Kidney epithelial cell (primary cell): Measurements from ENCODE around the gene GABPA. TPM values are rescaled to one million over a fixed set of nuclear protein-coding genes. Genes with fewer than 3 reads are reported as not detected.

ENCODE experiments used
- DNase-seq: peaks from one replicate; pipeline ENCODE4 v3.0.0-alpha.2; 2010; ENCODE audit warnings: low read depth
- H3K27me3 ChIP-seq: 2 replicates; pipeline ENCODE4 v1.6.0; 2011; ENCODE audit warnings: low read length; ENCODE audit not compliant: control insufficient read depth, insufficient read depth
- H3K36me3 ChIP-seq: 2 replicates; pipeline ENCODE4 v1.5.1; 2011; ENCODE audit warnings: low read length; ENCODE audit not compliant: control insufficient read depth, insufficient read depth
- H3K4me3 ChIP-seq: 2 replicates; pipeline ENCODE4 v1.5.1; 2011; ENCODE audit warnings: low read depth, mild to moderate bottlenecking, control low read depth, low read length
- CTCF ChIP-seq: IDR thresholded peaks from 2 replicates; pipeline ENCODE4 v1.5.1; 2011; ENCODE audit warnings: mild to moderate bottlenecking, moderate library complexity, low read length, control low read depth, inconsistent platforms; ENCODE audit not compliant: insufficient read depth, poor library complexity, severe bottlenecking
- total RNA-seq: library from RNA; depleted of rRNA; stranded (reverse); fragments of >200 nt; gene quantifications from 2 replicates; pipeline ENCODE4 v1.2.3, GENCODE V29; 2015

Gene GABPA
- total RNA-seq, 1 donor from 2014 or later, result 16.6 TPM

- H3K4me3 ChIP-seq, result no peak overlapping the region
- no peak for DNase-seq
- TF ChIP-seq CTCF, result no peak
- no peaks in the 10 kb centered on the region for H3K27me3 ChIP-seq
- no peaks in the 10 kb centered on the region for H3K36me3 ChIP-seq
Observed at GRCh38 chr21:25717491-25718147, 17.2 kb upstream of the GABPA start.

- H3K36me3 ChIP-seq, result no peaks in the 10 kb centered on the region
- no peaks in the 10 kb centered on the region for H3K27me3 ChIP-seq
- H3K4me3 ChIP-seq, result no peak overlapping the region
- DNase-seq, result no peak
- no peak for TF ChIP-seq CTCF
Observed at GRCh38 chr21:25721987-25722386, 12.8 kb upstream of the GABPA start.

- no peak for TF ChIP-seq CTCF
- Histone ChIP-seq H3K27me3 (no peaks in the 10 kb centered on the region), H3K4me3 (no peak overlapping the region), H3K36me3 (no peaks in the 10 kb centered on the region)
- no peak for DNase-seq
Observed at GRCh38 chr21:25722631-25723030, 12.1 kb upstream of the GABPA start.

GRCh38 chr21:25732091-25732760 lies 2.5 kb upstream of the GABPA start:
- TF ChIP-seq CTCF, result no peak
- no peak overlapping the region for H3K4me3 ChIP-seq
- DNase-seq, result no peak
- peaks cover 2% of the 10 kb centered on the region for H3K36me3 ChIP-seq
- H3K27me3 ChIP-seq, result no peaks in the 10 kb centered on the region

GRCh38 chr21:25733859-25734653 lies 716 bp upstream of the GABPA start:
- TF ChIP-seq CTCF, result no peak
- DNase-seq, result no peak
- no peaks in the 10 kb centered on the region for H3K27me3 ChIP-seq
- H3K4me3 ChIP-seq, result peak overlapping the region; percentile 75
- H3K36me3 ChIP-seq, result no peaks in the 10 kb centered on the region

GRCh38 chr21:25734654-25734903 lies 193 bp upstream of the GABPA start:
- DNase-seq, result no peak
- Histone ChIP-seq H3K4me3 (peak overlapping the region; percentile 75), H3K36me3 (no peaks in the 10 kb centered on the region), H3K27me3 (no peaks in the 10 kb centered on the region)
- no peak for TF ChIP-seq CTCF
